ENCODE results near the gene POLR2E.
A peak's percentile ranks its signal among the peaks of the same experiment; 100 is the strongest.

The POLR2E gene

GRCh38 chr19:1080360-1081161 lies 14.6 kb downstream of the POLR2E start:
- no peak for DNase-seq (ENCODE audit: low spot score)

- DNase-seq (ENCODE audit: low spot score), result no peak
Observed at GRCh38 chr19:1079566-1080111, 15.5 kb downstream of the POLR2E start.

GRCh38 chr19:1076951-1077350 lies 18.2 kb downstream of the POLR2E start:
- DNase-seq (ENCODE audit: low spot score), result no peak

- no peak for DNase-seq (ENCODE audit: low spot score)
Observed at GRCh38 chr19:1076046-1076386, 19.2 kb downstream of the POLR2E start.

- peak; percentile 85 for DNase-seq (ENCODE audit: low spot score)
Observed at GRCh38 chr19:1074544-1075283, 20.5 kb downstream of the POLR2E start.

- DNase-seq (ENCODE audit: low spot score), result no peak
Observed at GRCh38 chr19:1073956-1074517, 21.1 kb downstream of the POLR2E start.

- DNase-seq (ENCODE audit: low spot score), result no peak
Observed at GRCh38 chr19:1073063-1073955, 21.9 kb downstream of the POLR2E start.

GRCh38 chr19:1072371-1073015 lies 22.7 kb downstream of the POLR2E start:
- no peak for DNase-seq (ENCODE audit: low spot score)

- no peak for DNase-seq (ENCODE audit: low spot score)
Observed at GRCh38 chr19:1070931-1071791, 24.0 kb downstream of the POLR2E start.

- no peak for DNase-seq (ENCODE audit: low spot score)
Observed at GRCh38 chr19:1070576-1070930, 24.6 kb downstream of the POLR2E start.

GRCh38 chr19:1069009-1069779 lies 26.0 kb downstream of the POLR2E start:
- no peak for DNase-seq (ENCODE audit: low spot score)

GRCh38 chr19:1068009-1069001 lies 26.9 kb downstream of the POLR2E start:
- DNase-seq (ENCODE audit: low spot score), result no peak

GRCh38 chr19:1067341-1067957 lies 27.7 kb downstream of the POLR2E start:
- DNase-seq (ENCODE audit: low spot score), result no peak

- DNase-seq (ENCODE audit: low spot score), result no peak
Observed at GRCh38 chr19:1066748-1067340, 28.3 kb downstream of the POLR2E start, which contains the start of gene ARHGAP45. Gene ARHGAP45, plus strand, starts transcription at chr19:1067167. Its CDS starts 239 bp downstream, at chr19:1067406.

GRCh38 chr19:1066251-1066747 lies 28.9 kb downstream of the POLR2E start:
- DNase-seq (ENCODE audit: low spot score), result no peak

- no peak for DNase-seq (ENCODE audit: low spot score)
Observed at GRCh38 chr19:1065606-1066109, 29.5 kb downstream of the POLR2E start.

Data from hematopoietic multipotent progenitor cell treated with erythropoietin and hydrocortisone succinate and interleukin-3 and kit ligand, for 17 days (in vitro differentiated cells).